HEK293 (cell line): ENCODE measurements around the gene ABHD16A.

Experiments
- BCL11A ChIP-seq: fragments of 450-650 bp; formaldehyde crosslinking; IDR thresholded peaks from 2 replicates; pipeline ENCODE4 v1.5.1; 2016; ENCODE audit warnings: low read depth, missing biosample characterization, missing genetic modification characterization
- BCL11B ChIP-seq: fragments of 450-650 bp; formaldehyde crosslinking; IDR thresholded peaks from 2 replicates; pipeline ENCODE4 v1.5.1; 2016; ENCODE audit warnings: low read depth, missing biosample characterization, missing genetic modification characterization
- GFI1B ChIP-seq: fragments of 450-650 bp; formaldehyde crosslinking; IDR thresholded peaks from 2 replicates; pipeline ENCODE4 v1.5.1; 2016; ENCODE audit warnings: missing biosample characterization, missing genetic modification characterization
- HOXC10 ChIP-seq: sonication (generic); formaldehyde crosslinking; IDR thresholded peaks from 2 replicates; pipeline ENCODE4 v1.8.1; 2023; ENCODE audit warnings: mild to moderate bottlenecking, missing genetic modification reagents
- KLF9 ChIP-seq: fragments of 450-650 bp; formaldehyde crosslinking; IDR thresholded peaks from 2 replicates; pipeline ENCODE4 v1.5.1; 2016; ENCODE audit warnings: missing biosample characterization, missing genetic modification characterization, low read depth
- SP2 ChIP-seq: fragments of 450-650 bp; formaldehyde crosslinking; IDR thresholded peaks from 2 replicates; pipeline ENCODE4 v1.5.1; 2016; ENCODE audit warnings: missing biosample characterization, missing genetic modification characterization
- SP7 ChIP-seq: fragments of 450-650 bp; formaldehyde crosslinking; IDR thresholded peaks from 2 replicates; pipeline ENCODE4 v1.5.1; 2016; ENCODE audit warnings: missing biosample characterization, missing genetic modification characterization
- ZBTB48 ChIP-seq: fragments of 450-650 bp; formaldehyde crosslinking; IDR thresholded peaks from 2 replicates; pipeline ENCODE4 v1.5.1; 2016; ENCODE audit warnings: missing biosample characterization, missing genetic modification characterization
- ZEB2 ChIP-seq: fragments of 450-650 bp; formaldehyde crosslinking; IDR thresholded peaks from 2 replicates; pipeline ENCODE4 v1.5.1; 2016; ENCODE audit warnings: missing biosample characterization, missing genetic modification characterization
- ZNF114 ChIP-seq: fragments of 450-650 bp; formaldehyde crosslinking; IDR thresholded peaks from 2 replicates; pipeline ENCODE4 v1.5.0; 2017; ENCODE audit warnings: missing biosample characterization, missing genetic modification characterization
- ZNF140 ChIP-seq: fragments of 450-650 bp; formaldehyde crosslinking; IDR thresholded peaks from 2 replicates; pipeline ENCODE4 v1.5.1; 2016; ENCODE audit warnings: missing biosample characterization, missing genetic modification characterization
- ZNF146 ChIP-seq: fragments of 450-650 bp; formaldehyde crosslinking; IDR thresholded peaks from 2 replicates; pipeline ENCODE4 v1.5.1; 2016; ENCODE audit warnings: missing biosample characterization, missing genetic modification characterization
- ZNF211 ChIP-seq: fragments of 450-650 bp; formaldehyde crosslinking; IDR thresholded peaks from 2 replicates; pipeline ENCODE4 v1.5.1; 2016; ENCODE audit warnings: low read depth, missing biosample characterization, missing genetic modification characterization
- ZNF214 ChIP-seq: fragments of 450-650 bp; formaldehyde crosslinking; IDR thresholded peaks from 2 replicates; pipeline ENCODE4 v1.5.1; 2017; ENCODE audit warnings: missing biosample characterization, mild to moderate bottlenecking, missing genetic modification characterization, borderline replicate concordance
- ZNF324 ChIP-seq: fragments of 450-650 bp; formaldehyde crosslinking; IDR thresholded peaks from 2 replicates; pipeline ENCODE4 v1.5.1; 2016; ENCODE audit warnings: missing biosample characterization, missing genetic modification characterization
- ZNF335 ChIP-seq: fragments of 450-650 bp; formaldehyde crosslinking; conservative IDR thresholded peaks from 2 replicates; pipeline ENCODE4 v1.5.1; 2016; ENCODE audit warnings: missing biosample characterization, missing genetic modification characterization
- ZNF416 ChIP-seq: fragments of 450-650 bp; formaldehyde crosslinking; IDR thresholded peaks from 2 replicates; pipeline ENCODE4 v1.5.1; 2016; ENCODE audit warnings: missing biosample characterization, missing genetic modification characterization
- ZNF600 ChIP-seq: fragments of 450-650 bp; formaldehyde crosslinking; IDR thresholded peaks from 2 replicates; pipeline ENCODE4 v1.5.1; 2016; ENCODE audit warnings: missing biosample characterization, missing genetic modification characterization
- ZNF629 ChIP-seq: fragments of 450-650 bp; formaldehyde crosslinking; IDR thresholded peaks from 2 replicates; pipeline ENCODE4 v1.5.1; 2017; ENCODE audit warnings: missing biosample characterization, missing genetic modification characterization
- ZNF660 ChIP-seq: fragments of 450-650 bp; IDR thresholded peaks from 2 replicates; pipeline ENCODE4 v1.5.1; 2018; ENCODE audit warnings: missing biosample characterization, mild to moderate bottlenecking, missing genetic modification characterization
- ZNF785 ChIP-seq: fragments of 450-650 bp; formaldehyde crosslinking; IDR thresholded peaks from 2 replicates; pipeline ENCODE4 v1.5.1; 2016; ENCODE audit warnings: missing biosample characterization, missing genetic modification characterization
- ZNF791 ChIP-seq: fragments of 450-650 bp; formaldehyde crosslinking; IDR thresholded peaks from 2 replicates; pipeline ENCODE4 v1.5.1; 2016; ENCODE audit warnings: missing biosample characterization, missing genetic modification characterization
- ZSCAN30 ChIP-seq: fragments of 450-650 bp; IDR thresholded peaks from 2 replicates; pipeline ENCODE4 v1.5.1; 2018; ENCODE audit warnings: missing biosample characterization, mild to moderate bottlenecking, missing genetic modification characterization, moderate library complexity
- ZXDB ChIP-seq: fragments of 450-650 bp; formaldehyde crosslinking; IDR thresholded peaks from 2 replicates; pipeline ENCODE4 v1.5.1; 2016; ENCODE audit warnings: missing biosample characterization, missing genetic modification characterization
- TF ChIP-seq, protein P1 (sequence below): fragments of 450-650 bp; formaldehyde crosslinking; IDR thresholded peaks from 2 replicates; pipeline ENCODE4 v1.5.1; 2016; ENCODE audit warnings: missing biosample characterization, missing genetic modification characterization
- TF ChIP-seq, protein P2 (sequence below): fragments of 450-650 bp; formaldehyde crosslinking; IDR thresholded peaks from 2 replicates; pipeline ENCODE4 v1.5.1; 2016; ENCODE audit warnings: missing biosample characterization, missing genetic modification characterization, low read depth
- TF ChIP-seq, protein P3 (sequence below): fragments of 450-650 bp; formaldehyde crosslinking; IDR thresholded peaks from 2 replicates; pipeline ENCODE4 v1.5.0; 2017; ENCODE audit warnings: missing biosample characterization, missing genetic modification characterization, borderline replicate concordance
- TF ChIP-seq, protein P4 (sequence below): fragments of 450-650 bp; formaldehyde crosslinking; IDR thresholded peaks from 2 replicates; pipeline ENCODE4 v1.5.1; 2017; ENCODE audit warnings: missing biosample characterization, missing genetic modification characterization
- TF ChIP-seq, protein P5 (sequence below): fragments of 450-650 bp; formaldehyde crosslinking; IDR thresholded peaks from 2 replicates; pipeline ENCODE4 v1.5.1; 2016; ENCODE audit warnings: missing biosample characterization, missing genetic modification characterization
- TF ChIP-seq, protein P6 (sequence below): fragments of 450-650 bp; formaldehyde crosslinking; IDR thresholded peaks from 2 replicates; pipeline ENCODE4 v1.5.1; 2016; ENCODE audit warnings: missing biosample characterization, missing genetic modification characterization, low read depth
- TF ChIP-seq, protein P7 (sequence below): fragments of 450-650 bp; formaldehyde crosslinking; IDR thresholded peaks from 2 replicates; pipeline ENCODE4 v1.5.1; 2017; ENCODE audit warnings: missing biosample characterization, missing genetic modification characterization

Gene ABHD16A

DNA sequence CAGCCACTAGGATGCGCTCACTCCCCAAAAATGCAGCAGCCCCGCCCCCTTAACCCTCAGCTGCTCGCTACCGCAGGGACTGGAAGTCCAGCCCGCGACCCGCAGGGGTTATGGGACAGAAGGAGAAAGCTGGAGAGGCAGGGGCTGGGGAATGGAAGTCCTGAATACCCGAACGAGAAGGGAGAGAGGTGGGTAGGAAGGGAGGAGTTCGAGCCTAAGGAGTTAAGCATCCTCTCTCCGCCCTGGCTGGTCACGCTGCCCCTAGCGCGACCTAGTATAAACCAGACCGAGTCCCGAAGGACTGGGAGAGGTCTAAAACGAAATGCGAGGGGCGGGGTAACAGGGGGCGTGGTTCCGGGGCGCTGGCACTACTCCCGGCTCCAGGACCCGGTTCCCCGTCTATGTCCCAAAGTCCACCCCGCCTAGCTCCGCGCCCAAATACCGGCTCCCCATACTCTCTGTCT is 26.4 kb upstream of the ABHD16A start (continued):
- TF ChIP-seq ZNF791 (tag by site-specific recombination) (no peak), ZNF324 (tag by site-specific recombination) (peak; percentile 55; the same call in 1 of the 2 replicates), ZNF214 (tag by site-specific recombination) (no peak), ZNF140 (tag by site-specific recombination) (no peak), ZNF416 (tag by site-specific recombination) (no peak), KLF9 (tag by site-specific recombination) (peak; percentile 90), ZNF211 (tag by site-specific recombination) (no peak), ZEB2 (peak; percentile 64; the same call in 1 of the 2 replicates), ZNF785 (tag by site-specific recombination) (no peak), ZNF114 (tag by site-specific recombination) (no peak), SP2 (tag by site-specific recombination) (peak; percentile 67), HOXC10 (CRISPR knock-in tag) (0 out of 2 replicates have a peak, but pooled peaks have one; percentile 87), SP7 (tag by site-specific recombination) (peak; percentile 51), ZNF600 (peak; percentile 89), ZNF660 (tag by site-specific recombination) (no peak), ZBTB48 (tag by site-specific recombination) (peak; percentile 94), GFI1B (tag by site-specific recombination) (no peak), BCL11B (no peak; the same call in 1 of the 2 replicates), BCL11A (tag by site-specific recombination) (peak; percentile 79), ZXDB (tag by site-specific recombination) (peak; percentile 96), ZSCAN30 (tag by site-specific recombination) (0 out of 2 replicates have a peak, but pooled peaks have one; percentile 19), ZNF629 (tag by site-specific recombination) (peak; percentile 41; the same call in 1 of the 2 replicates), ZNF146 (tag by site-specific recombination) (no peak), ZNF335 (no peak)
- TF ChIP-seq, protein P1, sequence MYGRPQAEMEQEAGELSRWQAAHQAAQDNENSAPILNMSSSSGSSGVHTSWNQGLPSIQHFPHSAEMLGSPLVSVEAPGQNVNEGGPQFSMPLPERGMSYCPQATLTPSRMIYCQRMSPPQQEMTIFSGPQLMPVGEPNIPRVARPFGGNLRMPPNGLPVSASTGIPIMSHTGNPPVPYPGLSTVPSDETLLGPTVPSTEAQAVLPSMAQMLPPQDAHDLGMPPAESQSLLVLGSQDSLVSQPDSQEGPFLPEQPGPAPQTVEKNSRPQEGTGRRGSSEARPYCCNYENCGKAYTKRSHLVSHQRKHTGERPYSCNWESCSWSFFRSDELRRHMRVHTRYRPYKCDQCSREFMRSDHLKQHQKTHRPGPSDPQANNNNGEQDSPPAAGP, result no peak
- TF ChIP-seq, protein P2, sequence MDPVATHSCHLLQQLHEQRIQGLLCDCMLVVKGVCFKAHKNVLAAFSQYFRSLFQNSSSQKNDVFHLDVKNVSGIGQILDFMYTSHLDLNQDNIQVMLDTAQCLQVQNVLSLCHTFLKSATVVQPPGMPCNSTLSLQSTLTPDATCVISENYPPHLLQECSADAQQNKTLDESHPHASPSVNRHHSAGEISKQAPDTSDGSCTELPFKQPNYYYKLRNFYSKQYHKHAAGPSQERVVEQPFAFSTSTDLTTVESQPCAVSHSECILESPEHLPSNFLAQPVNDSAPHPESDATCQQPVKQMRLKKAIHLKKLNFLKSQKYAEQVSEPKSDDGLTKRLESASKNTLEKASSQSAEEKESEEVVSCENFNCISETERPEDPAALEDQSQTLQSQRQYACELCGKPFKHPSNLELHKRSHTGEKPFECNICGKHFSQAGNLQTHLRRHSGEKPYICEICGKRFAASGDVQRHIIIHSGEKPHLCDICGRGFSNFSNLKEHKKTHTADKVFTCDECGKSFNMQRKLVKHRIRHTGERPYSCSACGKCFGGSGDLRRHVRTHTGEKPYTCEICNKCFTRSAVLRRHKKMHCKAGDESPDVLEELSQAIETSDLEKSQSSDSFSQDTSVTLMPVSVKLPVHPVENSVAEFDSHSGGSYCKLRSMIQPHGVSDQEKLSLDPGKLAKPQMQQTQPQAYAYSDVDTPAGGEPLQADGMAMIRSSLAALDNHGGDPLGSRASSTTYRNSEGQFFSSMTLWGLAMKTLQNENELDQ (tag by site-specific recombination), result 0 out of 2 replicates have a peak, but pooled peaks have one; percentile 70
- TF ChIP-seq, protein P3, sequence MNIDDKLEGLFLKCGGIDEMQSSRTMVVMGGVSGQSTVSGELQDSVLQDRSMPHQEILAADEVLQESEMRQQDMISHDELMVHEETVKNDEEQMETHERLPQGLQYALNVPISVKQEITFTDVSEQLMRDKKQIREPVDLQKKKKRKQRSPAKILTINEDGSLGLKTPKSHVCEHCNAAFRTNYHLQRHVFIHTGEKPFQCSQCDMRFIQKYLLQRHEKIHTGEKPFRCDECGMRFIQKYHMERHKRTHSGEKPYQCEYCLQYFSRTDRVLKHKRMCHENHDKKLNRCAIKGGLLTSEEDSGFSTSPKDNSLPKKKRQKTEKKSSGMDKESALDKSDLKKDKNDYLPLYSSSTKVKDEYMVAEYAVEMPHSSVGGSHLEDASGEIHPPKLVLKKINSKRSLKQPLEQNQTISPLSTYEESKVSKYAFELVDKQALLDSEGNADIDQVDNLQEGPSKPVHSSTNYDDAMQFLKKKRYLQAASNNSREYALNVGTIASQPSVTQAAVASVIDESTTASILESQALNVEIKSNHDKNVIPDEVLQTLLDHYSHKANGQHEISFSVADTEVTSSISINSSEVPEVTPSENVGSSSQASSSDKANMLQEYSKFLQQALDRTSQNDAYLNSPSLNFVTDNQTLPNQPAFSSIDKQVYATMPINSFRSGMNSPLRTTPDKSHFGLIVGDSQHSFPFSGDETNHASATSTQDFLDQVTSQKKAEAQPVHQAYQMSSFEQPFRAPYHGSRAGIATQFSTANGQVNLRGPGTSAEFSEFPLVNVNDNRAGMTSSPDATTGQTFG, result no peak
- TF ChIP-seq, protein P4, sequence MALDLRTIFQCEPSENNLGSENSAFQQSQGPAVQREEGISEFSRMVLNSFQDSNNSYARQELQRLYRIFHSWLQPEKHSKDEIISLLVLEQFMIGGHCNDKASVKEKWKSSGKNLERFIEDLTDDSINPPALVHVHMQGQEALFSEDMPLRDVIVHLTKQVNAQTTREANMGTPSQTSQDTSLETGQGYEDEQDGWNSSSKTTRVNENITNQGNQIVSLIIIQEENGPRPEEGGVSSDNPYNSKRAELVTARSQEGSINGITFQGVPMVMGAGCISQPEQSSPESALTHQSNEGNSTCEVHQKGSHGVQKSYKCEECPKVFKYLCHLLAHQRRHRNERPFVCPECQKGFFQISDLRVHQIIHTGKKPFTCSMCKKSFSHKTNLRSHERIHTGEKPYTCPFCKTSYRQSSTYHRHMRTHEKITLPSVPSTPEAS (tag by site-specific recombination), result no peak
- TF ChIP-seq, protein P5, sequence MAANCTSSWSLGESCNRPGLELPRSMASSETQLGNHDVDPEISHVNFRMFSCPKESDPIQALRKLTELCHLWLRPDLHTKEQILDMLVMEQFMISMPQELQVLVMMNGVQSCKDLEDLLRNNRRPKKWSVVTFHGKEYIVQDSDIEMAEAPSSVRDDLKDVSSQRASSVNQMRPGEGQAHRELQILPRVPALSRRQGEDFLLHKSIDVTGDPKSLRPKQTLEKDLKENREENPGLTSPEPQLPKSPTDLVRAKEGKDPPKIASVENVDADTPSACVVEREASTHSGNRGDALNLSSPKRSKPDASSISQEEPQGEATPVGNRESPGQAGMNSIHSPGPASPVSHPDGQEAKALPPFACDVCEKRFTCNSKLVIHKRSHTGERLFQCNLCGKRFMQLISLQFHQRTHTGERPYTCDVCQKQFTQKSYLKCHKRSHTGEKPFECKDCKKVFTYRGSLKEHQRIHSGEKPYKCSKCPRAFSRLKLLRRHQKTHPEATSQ (tag by site-specific recombination), result no peak
- TF ChIP-seq, protein P6, sequence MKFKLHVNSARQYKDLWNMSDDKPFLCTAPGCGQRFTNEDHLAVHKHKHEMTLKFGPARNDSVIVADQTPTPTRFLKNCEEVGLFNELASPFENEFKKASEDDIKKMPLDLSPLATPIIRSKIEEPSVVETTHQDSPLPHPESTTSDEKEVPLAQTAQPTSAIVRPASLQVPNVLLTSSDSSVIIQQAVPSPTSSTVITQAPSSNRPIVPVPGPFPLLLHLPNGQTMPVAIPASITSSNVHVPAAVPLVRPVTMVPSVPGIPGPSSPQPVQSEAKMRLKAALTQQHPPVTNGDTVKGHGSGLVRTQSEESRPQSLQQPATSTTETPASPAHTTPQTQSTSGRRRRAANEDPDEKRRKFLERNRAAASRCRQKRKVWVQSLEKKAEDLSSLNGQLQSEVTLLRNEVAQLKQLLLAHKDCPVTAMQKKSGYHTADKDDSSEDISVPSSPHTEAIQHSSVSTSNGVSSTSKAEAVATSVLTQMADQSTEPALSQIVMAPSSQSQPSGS (tag by site-specific recombination), result no peak
- TF ChIP-seq, protein P7, sequence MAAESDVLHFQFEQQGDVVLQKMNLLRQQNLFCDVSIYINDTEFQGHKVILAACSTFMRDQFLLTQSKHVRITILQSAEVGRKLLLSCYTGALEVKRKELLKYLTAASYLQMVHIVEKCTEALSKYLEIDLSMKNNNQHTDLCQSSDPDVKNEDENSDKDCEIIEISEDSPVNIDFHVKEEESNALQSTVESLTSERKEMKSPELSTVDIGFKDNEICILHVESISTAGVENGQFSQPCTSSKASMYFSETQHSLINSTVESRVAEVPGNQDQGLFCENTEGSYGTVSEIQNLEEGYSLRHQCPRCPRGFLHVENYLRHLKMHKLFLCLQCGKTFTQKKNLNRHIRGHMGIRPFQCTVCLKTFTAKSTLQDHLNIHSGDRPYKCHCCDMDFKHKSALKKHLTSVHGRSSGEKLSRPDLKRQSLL (tag by site-specific recombination), result peak; percentile 70; the same call in 1 of the 2 replicates
